K562 (cell line): ENCODE measurements around the gene GRIA2. TPM values are rescaled to one million over a fixed set of nuclear protein-coding genes. Genes with fewer than 3 reads are reported as not detected.

Source experiments
- ATAC-seq: fragments of 200-7000 bp; cut with Tn5 transposase; 3 replicates; pipeline ENCODE4 v1.9.1; 2020; ENCODE audit warnings: moderate library complexity
- BruUV-seq: library from RNA; stranded (reverse); fragments of 400-500 nt; replicated peaks from 2 replicates; lab custom pipeline; 2021; lab: Mats Ljungman, UMichigan
- CTCF ChIA-PET: fragments of 300-600 bp; formaldehyde crosslinking; extraction: SDS; loops from one replicate; lab custom pipeline; 2021; ENCODE audit warnings: low intra/inter-chr PET ratio; lab: Yijun Ruan, JAX
- POLR2A ChIA-PET: fragments of 300-600, 350-650 bp; sonication (Branson Sonifier 250); formaldehyde crosslinking; extraction: SDS; loops from one replicate; lab custom pipeline; 2021; ENCODE audit warnings: antibody characterized with exemption, inconsistent platforms; lab: Yijun Ruan, JAX
- DNase-seq, 4 experiments: peaks; one replicate each; pipeline versions ENCODE4 v3.0.0 to v3.0.0-alpha.2; 2011 to 2018; ENCODE audit warnings: low spot score in 3 of 4, mixed read lengths in 3 of 4; ENCODE audit errors: extremely low read depth in 1 of 4
- FAIRE-seq: peaks from 2 replicates; lab custom pipeline; 2011; peaks lifted over from hg19 to GRCh38; lab: Jason Lieb, UNC
- H2AFZ ChIP-seq: 2 replicates; pipeline ENCODE4 v1.6.0; 2011; ENCODE audit warnings: low read depth, low read length, control low read depth, inconsistent platforms
- H3K27ac ChIP-seq: fragments of 200-600 bp; 3 replicates; pipeline ENCODE4 v1.8.0; 2011; ENCODE audit warnings: low read depth, mild to moderate bottlenecking, control low read depth, inconsistent platforms, low read length, moderate library complexity, mixed read lengths; ENCODE audit errors: extremely low read depth
- H3K27me3 ChIP-seq, 2 experiments: fragments of 300-600 bp in 1 of 2; 2 replicates in 1 of 2; 3 replicates in 1 of 2; pipeline versions ENCODE4 v1.6.0 to v1.8.0; 2011; ENCODE audit warnings: inconsistent platforms in 2 of 2, low read length in 2 of 2, mild to moderate bottlenecking in 1 of 2, mixed read lengths in 1 of 2, moderate library complexity in 1 of 2; ENCODE audit not compliant: control insufficient read depth in 2 of 2, insufficient read depth in 2 of 2
- H3K36me3 ChIP-seq: fragments of 300-600 bp; 3 replicates; pipeline ENCODE4 v1.8.0; 2011; ENCODE audit warnings: mild to moderate bottlenecking, low read length, inconsistent platforms; ENCODE audit not compliant: control insufficient read depth, insufficient read depth
- H3K4me1 ChIP-seq, 2 experiments: fragments of 200-600 bp in 1 of 2; replicated peaks in 1 of 2; 2 replicates in 1 of 2; 3 replicates in 1 of 2; pipeline versions ENCODE4 v1.5.1 to v1.8.0; 2011; ENCODE audit warnings: inconsistent platforms in 2 of 2, low read length in 2 of 2, mild to moderate bottlenecking in 1 of 2, mixed read lengths in 1 of 2, moderate library complexity in 1 of 2; ENCODE audit not compliant: control insufficient read depth in 2 of 2, insufficient read depth in 2 of 2
- H3K4me2 ChIP-seq: 2 replicates; pipeline ENCODE4 v1.6.1; 2011; ENCODE audit warnings: low read length, control low read depth, inconsistent platforms, mixed read lengths; ENCODE audit not compliant: insufficient read depth
- H3K4me3 ChIP-seq: fragments of 200-600 bp; sonication (generic), shearing (Covaris generic); 2 replicates; pipeline ENCODE4 v1.5.1; 2016; ENCODE audit warnings: control low read depth, inconsistent platforms
- H3K79me2 ChIP-seq: fragments of 200-600 bp; 3 replicates; pipeline ENCODE4 v1.8.0; 2011; ENCODE audit warnings: low read length, inconsistent platforms; ENCODE audit not compliant: control insufficient read depth, insufficient read depth
- H3K9ac ChIP-seq, 2 experiments: 2 replicates each; pipeline versions ENCODE4 v1.6.0 to v1.6.1; 2011; ENCODE audit warnings: low read depth in 2 of 2, low read length in 2 of 2, control low read depth in 1 of 2, inconsistent platforms in 1 of 2, mild to moderate bottlenecking in 1 of 2, mixed read lengths in 1 of 2; ENCODE audit not compliant: insufficient read depth in 1 of 2
- H3K9me1 ChIP-seq: one replicate; pipeline ENCODE4 v1.6.0; 2011; ENCODE audit warnings: inconsistent platforms, mild to moderate bottlenecking, low read length, moderate library complexity; ENCODE audit not compliant: control insufficient read depth, insufficient read depth
- H3K9me3 ChIP-seq: replicated peaks from 2 replicates; pipeline ENCODE4 v1.5.1; 2011; ENCODE audit warnings: low read depth, low read length, inconsistent platforms; ENCODE audit not compliant: control insufficient read depth, insufficient read depth
- H4K20me1 ChIP-seq: replicated peaks from 2 replicates; pipeline ENCODE4 v1.6.1; 2011; ENCODE audit warnings: low read length, inconsistent platforms, mixed read lengths; ENCODE audit not compliant: control insufficient read depth, insufficient read depth
- GABPA ChIP-seq: fragments of 200-800 bp; sonication (Bioruptor generic); conservative IDR thresholded peaks from 2 replicates; pipeline ENCODE4 v1.6.1; 2016; ENCODE audit warnings: low read depth, missing genetic modification characterization, missing compliant biosample characterization
- ZFPM2 ChIP-seq: fragments of 250-450 bp; sonication (Bioruptor Pico); IDR thresholded peaks from 2 replicates; pipeline ENCODE4 v1.5.1; 2022; ENCODE audit warnings: mild to moderate bottlenecking
- ZFX ChIP-seq: sonication (generic); formaldehyde crosslinking; IDR thresholded peaks from 2 replicates; pipeline ENCODE4 v1.8.0; 2022; ENCODE audit warnings: mild to moderate bottlenecking, missing genetic modification reagents, moderate library complexity
- ZNF445 ChIP-seq: fragments of 250-450 bp; sonication (Bioruptor Pico); IDR thresholded peaks from 2 replicates; pipeline ENCODE4 v1.4.0; 2020; ENCODE audit warnings: low read depth, mild to moderate bottlenecking, moderate library complexity
- WGBS: fragments of 100-300 bp; shearing (Covaris generic); methylation state at CpG from one replicate; pipeline ENCODE4 v1.1.6; 2016; ENCODE audit warnings: low coverage, mixed read lengths; ENCODE audit not compliant: insufficient coverage; ENCODE audit errors: missing lambda C conversion rate; 5-methylcytosine and 5-hydroxymethylcytosine counted together
- in situ Hi-C: fragments of 300-500 bp; cut with MboI; formaldehyde crosslinking; loops from 4 replicates; pipeline ENCODE4 v1.15.0; 2018; ENCODE audit warnings: inconsistent platforms, mixed read lengths
- intact Hi-C: fragments of 100-400 bp; cut with micrococcal nuclease; formaldehyde crosslinking; loops from 2 replicates; pipeline ENCODE4 v1.14.2; 2022
- polyA plus RNA-seq, 8 experiments: library from polyadenylated mRNA; depleted of rRNA in 4 of 8; stranded (reverse) in 5 of 8; unstranded in 3 of 8; fragments of >200 nt; fragmentation: Nextera tagmentation in 2 of 8; fragmentation: Illumina TruSeq in 1 of 8; extraction: Ambion mirVana in 2 of 8; extraction: Trizol in 1 of 8; gene quantifications; 2 replicates each; pipeline versions ENCODE4 v1.2.1 to v1.2.3, GENCODE V29; 2011 to 2014; ENCODE audit warnings: inconsistent platforms in 1 of 8, missing spikeins in 1 of 8
- total RNA-seq, 7 experiments: library from RNA; depleted of rRNA in 6 of 7; stranded (reverse); fragments of >200 nt in 6 of 7; fragmentation: Illumina TruSeq in 2 of 7; extraction: Trizol in 2 of 7; gene quantifications; 2 replicates each; pipeline versions ENCODE4 v1.2.1 to v1.2.3, GENCODE V29; 2011 to 2021; ENCODE audit warnings: low replicate concordance in 1 of 7
- TF ChIP-seq, protein P1 (sequence below): sonication (generic); formaldehyde crosslinking; IDR thresholded peaks from 2 replicates; pipeline ENCODE4 v1.5.0; 2020; ENCODE audit warnings: missing genetic modification reagents
- TF ChIP-seq, protein P2 (sequence below): fragments of 450-650 bp; IDR thresholded peaks from 2 replicates; pipeline ENCODE4 v1.7.1; 2018; ENCODE audit warnings: mild to moderate bottlenecking, low read depth; ENCODE audit not compliant: partially characterized antibody

The GRIA2 gene
- total and polyA plus RNA-seq, 9 of the 15 experiments (the other 6 are each of a cell fraction or from before 2014, with no cell fraction given): 0.07 TPM; not detected in 8

DNA sequence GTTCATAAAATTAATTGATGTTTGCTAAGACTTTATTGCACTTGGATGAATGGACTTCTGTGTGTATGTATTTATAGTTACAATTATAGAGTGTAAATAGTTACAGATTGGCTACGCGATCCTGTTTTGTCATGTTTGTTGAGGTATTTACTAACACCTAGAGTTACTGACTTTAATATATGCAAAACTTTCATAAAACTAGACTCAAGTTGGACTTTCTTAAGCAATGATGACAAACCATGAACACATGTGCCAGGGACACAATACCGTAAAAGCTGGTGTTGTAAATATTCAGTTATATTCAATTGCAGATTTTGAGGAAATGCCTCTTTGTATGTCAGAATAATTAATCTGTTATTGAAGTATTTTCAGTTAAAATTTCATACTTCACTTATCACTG, 6.1 kb downstream of the GRIA2 start:
- no peak for ATAC-seq
- Histone ChIP-seq H3K27me3 (no peaks in the 10 kb centered on the region), H3K9me1 (no peaks in the 10 kb centered on the region), H3K79me2 (no peaks in the 10 kb centered on the region), H3K4me3 (no peak overlapping the region)
- WGBS: 0% methylated on average over 3 of the region's 3 CpGs
- no peak for TF ChIP-seq ZNF445
- TF ChIP-seq, protein P1, sequence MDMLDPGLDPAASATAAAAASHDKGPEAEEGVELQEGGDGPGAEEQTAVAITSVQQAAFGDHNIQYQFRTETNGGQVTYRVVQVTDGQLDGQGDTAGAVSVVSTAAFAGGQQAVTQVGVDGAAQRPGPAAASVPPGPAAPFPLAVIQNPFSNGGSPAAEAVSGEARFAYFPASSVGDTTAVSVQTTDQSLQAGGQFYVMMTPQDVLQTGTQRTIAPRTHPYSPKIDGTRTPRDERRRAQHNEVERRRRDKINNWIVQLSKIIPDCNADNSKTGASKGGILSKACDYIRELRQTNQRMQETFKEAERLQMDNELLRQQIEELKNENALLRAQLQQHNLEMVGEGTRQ: no peak
- TF ChIP-seq, protein P2, sequence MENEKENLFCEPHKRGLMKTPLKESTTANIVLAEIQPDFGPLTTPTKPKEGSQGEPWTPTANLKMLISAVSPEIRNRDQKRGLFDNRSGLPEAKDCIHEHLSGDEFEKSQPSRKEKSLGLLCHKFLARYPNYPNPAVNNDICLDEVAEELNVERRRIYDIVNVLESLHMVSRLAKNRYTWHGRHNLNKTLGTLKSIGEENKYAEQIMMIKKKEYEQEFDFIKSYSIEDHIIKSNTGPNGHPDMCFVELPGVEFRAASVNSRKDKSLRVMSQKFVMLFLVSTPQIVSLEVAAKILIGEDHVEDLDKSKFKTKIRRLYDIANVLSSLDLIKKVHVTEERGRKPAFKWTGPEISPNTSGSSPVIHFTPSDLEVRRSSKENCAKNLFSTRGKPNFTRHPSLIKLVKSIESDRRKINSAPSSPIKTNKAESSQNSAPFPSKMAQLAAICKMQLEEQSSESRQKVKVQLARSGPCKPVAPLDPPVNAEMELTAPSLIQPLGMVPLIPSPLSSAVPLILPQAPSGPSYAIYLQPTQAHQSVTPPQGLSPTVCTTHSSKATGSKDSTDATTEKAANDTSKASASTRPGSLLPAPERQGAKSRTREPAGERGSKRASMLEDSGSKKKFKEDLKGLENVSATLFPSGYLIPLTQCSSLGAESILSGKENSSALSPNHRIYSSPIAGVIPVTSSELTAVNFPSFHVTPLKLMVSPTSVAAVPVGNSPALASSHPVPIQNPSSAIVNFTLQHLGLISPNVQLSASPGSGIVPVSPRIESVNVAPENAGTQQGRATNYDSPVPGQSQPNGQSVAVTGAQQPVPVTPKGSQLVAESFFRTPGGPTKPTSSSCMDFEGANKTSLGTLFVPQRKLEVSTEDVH: no peak
- TF ChIP-seq GABPA: no peak
- TF ChIP-seq ZFPM2: no peak
- TF ChIP-seq ZFX (CRISPR knock-in tag): no peak
- TF ChIP-seq, all 486 proteins: peak for 0
- no TSS peak for BruUV-seq
- H3K4me1 ChIP-seq: no peaks in the 10 kb centered on the region
- in situ Hi-C loops: no loop called here
- H4K20me1 ChIP-seq: no peaks in the 10 kb centered on the region
- H2AFZ ChIP-seq: no peak overlapping the region
- no peak overlapping the region for H3K9ac ChIP-seq
- FAIRE-seq (no peak), DNase-seq (no peak)
- no peak overlapping the region for H3K4me2 ChIP-seq
- intact Hi-C loops: no loop called here
- CTCF ChIA-PET: no interaction called here
- POLR2A ChIA-PET: no interaction called here
- no peak overlapping the region for H3K27ac ChIP-seq
- no peaks in the 10 kb centered on the region for H3K36me3 ChIP-seq
- H3K9me3 ChIP-seq: no peaks in the 10 kb centered on the region
